Hippocampal formation (tissue), 2 donors: Measurements from ENCODE around the gene HOXB4.

ENCODE experiments used
- DNase-seq, 2 donors: peaks; one replicate each; lab custom pipeline; 2025; lab: John Stamatoyannopoulos, UW

Gene HOXB4

DNA sequence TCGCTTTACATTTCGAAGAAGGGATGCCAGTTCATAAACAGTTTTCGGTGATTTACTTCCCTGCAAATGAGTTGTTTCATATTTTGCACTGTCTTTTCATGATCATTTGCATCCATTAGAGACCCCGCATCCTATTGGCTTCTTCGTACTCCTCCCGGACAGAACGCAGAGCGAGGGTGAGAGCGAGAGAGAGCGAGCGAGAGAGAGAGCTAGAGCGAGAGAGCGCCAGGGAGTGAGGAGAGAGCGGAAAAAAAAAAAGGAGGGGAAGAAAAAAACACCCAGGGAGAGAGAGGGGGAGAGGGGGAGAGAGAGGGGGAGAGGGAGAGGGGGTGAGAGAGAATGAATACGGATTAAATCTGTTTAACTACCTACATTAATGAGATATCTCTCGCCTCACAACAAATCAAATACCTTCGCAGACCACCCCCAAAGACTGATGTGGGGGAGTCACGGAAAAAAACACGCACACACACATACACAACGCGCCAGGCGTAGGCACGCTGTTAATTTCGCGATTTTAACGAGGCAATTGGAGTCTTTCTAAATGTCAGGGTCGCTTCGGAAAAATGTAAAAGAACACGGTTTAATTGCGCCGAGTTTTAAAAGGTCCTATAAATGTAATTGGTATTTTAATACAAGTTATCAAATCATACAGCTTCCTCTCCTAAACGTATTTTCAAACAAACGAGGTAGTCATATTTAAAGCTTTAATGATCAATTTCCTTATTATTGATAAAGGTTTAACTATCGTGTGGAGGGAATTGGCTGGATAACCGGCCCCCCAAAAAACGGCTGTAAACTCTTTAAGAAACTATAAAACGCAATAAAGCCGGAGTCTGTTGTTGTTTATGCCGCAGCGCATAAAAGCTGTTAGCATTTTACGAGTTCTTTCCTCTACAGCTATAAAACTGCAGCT, 37.2 kb upstream of the HOXB4 start, which contains the start of gene HOXB8:
HOXB8 (minus strand) TSS at position 246 of the 916 bp plus-strand sequence. CDS start 588 bp downstream, outside the sequence.
- no peak for DNase-seq

DNA sequence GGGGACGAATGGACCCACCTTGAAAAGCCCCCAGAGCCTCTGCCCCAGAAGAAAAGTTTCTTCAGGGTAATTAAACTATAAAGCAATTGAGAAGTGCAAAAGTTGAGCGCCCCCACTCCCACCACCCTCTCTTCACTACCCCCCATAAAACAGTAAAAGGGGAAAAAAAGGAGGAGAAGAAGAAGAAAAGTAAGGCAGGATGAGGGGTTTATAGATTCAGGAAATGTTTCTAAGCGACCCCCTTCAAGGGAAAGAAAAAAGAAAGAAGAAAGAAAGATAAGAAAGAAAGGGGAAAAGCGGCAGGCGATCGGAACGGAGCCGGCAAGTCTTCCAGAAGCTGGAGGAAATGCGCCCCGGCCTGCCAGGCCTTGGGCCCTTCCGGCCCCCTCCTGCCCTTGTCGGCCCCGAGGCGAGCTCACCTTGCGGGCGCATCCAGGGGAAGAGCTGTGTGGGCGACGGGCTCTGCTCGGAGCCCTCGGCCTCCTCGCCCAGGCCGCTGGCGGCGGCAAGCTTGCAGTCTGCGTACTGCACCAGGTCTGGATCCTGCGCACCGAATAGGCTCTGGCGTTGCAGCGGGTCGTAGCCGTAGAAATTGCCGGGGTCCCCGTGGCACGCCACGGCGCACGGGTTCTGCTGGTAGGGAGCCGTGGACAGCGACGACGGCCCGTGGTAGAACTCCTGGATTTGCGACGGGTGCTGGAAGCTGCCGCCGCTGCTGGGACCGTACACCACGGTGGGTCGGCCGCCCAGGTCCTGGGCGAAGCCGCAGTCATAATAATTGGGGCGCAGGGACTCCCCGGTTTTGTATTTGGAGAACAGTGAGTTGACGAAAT, 35.9 kb upstream of the HOXB4 start:
- DNase-seq = no peak

DNA sequence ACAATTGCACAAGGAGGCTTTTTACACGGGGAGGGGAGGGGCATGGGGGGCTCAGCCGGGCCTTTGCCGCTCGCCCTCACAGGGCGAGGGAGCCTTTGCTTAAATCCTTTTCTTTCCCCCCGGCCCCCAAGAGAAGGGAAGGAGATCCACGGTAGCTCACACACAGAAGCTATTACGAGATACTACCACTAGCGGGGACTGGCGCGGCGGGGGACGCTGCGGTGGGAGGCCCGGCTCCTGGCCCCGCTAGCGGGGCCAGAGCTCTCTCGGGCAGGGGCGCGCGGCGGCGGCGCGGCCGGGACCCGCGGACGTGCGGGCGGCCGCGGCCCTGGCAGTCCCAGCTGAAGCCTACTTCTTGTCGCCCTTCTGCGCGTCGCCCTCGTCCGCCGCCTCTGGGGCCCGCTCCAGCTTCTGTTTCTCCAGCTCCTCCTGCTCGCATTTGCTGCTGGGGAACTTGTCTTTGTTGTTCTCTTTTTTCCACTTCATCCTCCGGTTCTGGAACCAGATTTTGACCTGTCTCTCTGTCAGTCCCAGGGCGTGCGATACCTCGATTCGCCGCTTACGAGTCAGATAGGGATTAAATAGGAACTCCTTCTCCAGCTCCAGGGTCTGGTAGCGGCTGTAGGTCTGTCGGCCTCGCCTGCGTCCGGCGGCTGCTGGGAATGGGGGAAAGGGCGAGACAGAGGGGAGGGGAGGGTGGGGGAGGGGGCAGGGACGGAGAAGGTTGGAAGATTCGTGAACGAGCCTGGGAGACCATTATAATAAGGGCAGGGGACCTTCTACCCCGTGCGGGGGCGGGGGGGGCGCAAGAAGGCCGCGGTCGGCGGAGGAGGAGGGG, 34.9 kb upstream of the HOXB4 start:
- no peak for DNase-seq

DNA sequence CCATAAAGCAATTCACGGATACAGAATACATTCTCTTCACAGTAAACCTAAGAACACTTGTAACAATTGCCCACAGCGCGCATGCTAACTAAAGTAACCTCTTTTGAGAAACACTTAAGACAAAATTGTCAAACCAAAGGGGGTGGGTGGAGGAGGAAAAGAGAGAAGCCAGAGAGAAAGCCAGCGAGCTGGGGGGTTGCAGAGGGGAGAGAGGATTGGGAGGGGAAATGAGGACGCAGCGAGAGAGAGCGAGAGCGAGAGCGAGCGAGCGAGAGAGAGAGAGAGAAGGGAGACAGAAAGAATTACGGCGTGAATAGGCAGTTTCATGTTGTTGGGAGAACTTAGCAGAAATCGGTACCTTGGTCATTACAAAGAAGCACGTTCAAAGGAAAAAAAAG, 34.3 kb upstream of the HOXB4 start:
- DNase-seq = no peak

DNA sequence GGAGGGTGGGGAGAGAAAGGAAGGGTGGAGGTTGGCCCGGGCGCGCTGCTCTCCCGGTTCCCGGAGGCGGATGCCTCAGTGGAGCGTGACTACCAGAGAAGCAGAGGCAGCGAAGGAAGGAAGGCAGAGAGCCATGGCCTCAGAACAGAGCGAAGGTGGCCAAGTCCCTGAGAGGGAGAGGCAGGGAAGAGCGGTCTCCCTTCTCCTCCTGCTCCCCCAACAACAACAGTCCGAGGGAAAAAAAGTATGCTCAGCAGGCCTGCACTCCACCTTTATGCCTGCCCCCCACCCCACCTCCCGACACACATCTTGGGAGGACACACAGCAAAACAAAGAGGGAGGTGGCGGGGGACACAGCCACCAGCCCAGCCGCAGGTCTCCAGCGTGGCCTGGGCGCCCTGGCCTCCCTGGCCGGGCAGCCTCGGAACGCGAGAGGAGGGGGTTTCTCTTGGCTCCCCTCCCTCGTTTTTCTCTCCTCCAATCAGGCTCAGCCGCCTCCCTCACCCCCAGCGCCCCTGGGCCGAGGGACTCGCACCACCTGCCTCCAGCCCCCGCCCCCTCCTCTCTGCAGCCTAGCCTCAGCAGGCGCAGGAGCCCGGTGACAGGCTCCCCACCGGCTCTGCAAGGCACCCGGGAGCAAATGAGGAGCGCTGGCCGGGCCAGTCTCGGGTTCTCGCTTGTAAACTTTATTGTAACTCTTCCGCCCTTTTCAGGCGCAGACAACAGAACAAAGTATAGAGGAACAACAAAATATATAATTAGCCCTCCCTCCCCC, 33.7 kb upstream of the HOXB4 start:
- no peak for DNase-seq

DNA sequence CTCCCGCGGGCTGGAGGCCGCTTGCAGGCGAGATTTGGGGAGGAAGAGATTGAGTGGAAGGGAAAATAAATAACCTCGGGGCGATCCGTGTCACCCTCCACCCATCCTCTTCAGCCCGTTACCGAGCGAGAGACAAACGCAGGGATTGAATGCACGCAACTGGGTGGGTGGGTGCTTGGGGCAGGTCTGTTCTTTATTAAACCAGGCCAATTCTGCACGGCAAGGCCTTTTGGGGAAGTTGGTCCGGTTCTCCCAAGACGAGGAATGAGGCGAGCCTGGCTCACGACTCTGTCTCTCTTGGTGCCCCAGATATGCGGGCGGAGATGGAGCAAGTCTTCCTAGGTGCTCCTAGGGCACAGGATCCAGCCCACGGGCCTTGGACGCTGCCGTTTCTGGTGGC, 33.1 kb upstream of the HOXB4 start:
- DNase-seq = no peak

DNA sequence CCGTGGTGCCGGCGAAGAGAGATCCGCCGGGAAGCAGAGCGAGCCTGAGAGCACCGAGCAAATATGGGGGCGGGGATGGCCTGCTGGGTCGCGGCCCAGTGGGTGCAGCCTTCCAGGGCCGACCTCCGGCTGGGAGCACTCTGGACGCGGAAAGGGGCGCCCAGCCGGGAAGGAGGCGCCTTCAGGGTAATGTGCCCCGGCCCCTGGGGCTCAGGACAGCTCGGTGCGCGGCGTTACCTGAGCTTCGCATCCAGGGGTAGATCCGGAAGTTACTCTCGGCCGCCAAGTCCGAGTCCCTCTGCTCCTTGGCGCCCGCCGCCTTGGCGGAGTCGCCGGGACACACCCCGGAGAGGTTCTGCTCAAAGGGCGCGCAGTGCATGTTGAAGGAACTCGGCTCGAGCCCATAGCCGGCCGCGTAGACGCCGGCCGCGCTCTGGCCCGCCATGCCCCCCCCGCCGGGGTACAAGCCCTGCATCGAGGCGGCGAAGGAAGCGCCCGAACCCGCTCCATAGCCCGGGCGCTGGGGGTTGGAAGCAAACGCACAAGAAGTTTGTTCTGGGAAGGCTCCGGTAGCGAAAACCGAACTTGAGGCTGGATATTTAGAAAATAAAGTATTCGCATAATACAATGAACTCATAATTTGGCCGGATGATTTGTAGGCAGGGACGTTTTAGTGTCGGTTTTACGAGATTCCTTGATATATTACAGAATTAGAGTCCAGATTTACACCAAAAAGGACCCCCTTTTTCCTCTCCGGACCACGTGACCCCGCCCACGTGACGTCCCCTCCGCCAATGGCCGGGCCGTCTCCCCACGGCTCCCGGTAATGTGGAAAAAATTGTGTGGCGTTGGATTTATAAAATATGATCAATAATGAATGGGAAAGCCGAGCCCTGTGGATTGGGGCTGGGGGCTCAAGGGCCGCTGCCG, 32.4 kb upstream of the HOXB4 start, which contains the start of gene HOXB7:
HOXB7 (minus strand) TSS at position 736 of the 930 bp plus-strand sequence; CDS start at position 637, 99 bp downstream.
- DNase-seq = no peak

DNA sequence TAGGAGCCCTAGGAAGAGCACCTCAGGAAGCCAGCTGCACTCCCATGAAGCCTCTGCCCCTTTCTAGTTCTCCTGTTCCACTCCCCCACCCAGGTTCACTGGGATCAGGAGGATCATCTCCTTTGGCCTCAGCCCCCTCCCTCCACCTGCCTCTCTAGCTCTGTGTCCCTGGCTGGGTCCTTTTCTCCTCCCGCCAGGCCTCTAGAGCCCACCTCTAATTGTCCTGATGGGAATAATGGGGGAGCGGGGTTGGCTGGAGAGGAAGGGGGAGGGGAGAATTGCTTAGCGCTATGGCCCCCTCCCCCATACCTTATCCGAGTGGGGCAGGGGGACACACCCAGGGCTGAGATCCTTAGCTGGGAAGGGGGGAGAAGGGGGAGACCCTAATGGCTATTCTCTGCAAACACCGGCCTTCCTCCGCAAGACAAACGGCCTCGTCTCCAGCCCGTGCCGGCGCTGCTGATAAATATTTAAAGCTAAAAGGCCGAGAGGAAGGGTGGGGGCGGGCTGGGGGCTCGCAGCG, 31.7 kb upstream of the HOXB4 start:
- no peak for DNase-seq

DNA sequence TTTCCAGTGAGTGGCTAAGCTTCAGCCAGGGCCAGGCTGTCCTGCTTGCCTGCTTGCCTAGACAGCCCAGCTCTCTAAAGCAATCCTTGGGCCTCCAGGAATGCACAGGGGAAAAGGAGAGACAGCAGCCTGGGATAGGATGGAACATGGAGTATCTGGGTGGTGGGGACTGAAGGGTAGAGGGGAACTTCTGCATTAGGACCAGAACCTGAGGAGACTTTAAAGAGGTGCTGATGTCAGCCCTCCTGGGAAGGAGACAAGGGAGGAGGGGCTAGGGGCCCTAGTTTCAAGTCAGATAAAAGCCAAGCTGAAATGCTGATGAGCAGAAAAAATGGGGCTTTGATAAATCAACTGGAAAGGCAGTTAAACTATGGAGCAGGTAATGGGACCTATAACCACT, 30.9 kb upstream of the HOXB4 start:
- no peak for DNase-seq

DNA sequence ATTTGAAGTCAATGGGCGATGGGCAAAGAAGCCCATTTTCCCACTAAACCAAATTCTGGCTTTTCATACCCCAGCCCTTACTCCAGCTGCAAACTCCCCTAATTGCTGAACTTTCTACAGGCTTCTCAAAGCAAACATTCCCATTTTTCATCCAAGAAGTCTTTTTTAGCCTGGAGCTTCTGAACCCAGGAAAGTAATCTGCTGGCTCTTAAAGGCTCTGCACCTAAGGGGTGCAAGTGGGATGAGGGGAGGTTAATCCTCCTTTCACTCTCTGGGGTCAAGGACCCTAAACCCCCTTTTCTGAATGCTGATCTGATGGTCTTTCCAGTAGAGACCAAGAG, 30.3 kb upstream of the HOXB4 start:
- no peak for DNase-seq

DNA sequence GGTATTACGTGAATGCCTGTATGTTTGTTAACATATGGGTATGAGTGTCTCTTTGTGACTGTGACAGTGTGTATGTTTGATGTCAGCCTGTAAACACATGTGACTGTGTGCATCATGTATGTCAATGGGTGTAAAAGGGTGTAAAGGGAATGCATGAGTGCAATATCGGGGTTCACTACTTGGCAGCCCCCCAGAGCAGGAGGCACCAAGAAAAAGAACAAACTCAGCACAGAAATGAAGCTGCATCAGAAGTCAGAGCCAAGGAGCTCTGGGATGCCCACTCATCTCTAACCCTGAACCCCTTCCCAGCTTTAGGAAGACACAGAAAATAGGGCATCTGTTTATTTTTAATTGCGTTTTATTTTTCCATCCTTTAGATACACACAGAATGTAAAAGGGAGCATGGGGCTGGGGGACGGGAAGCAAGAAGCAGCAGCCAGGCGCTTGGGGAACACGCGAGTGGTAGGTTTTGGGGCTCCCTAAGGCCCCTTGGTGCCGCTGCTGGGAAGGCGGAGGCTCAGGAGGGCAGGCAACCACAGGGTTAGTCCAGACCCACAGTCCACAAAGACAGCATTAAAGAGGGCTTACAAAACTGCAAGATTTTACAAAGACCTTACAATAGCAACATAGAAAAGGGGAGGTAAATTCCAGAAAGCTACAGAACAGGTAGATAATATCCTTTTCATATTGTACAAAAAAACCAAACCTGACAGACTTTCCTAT, 28.9 kb upstream of the HOXB4 start:
- DNase-seq = no peak

DNA sequence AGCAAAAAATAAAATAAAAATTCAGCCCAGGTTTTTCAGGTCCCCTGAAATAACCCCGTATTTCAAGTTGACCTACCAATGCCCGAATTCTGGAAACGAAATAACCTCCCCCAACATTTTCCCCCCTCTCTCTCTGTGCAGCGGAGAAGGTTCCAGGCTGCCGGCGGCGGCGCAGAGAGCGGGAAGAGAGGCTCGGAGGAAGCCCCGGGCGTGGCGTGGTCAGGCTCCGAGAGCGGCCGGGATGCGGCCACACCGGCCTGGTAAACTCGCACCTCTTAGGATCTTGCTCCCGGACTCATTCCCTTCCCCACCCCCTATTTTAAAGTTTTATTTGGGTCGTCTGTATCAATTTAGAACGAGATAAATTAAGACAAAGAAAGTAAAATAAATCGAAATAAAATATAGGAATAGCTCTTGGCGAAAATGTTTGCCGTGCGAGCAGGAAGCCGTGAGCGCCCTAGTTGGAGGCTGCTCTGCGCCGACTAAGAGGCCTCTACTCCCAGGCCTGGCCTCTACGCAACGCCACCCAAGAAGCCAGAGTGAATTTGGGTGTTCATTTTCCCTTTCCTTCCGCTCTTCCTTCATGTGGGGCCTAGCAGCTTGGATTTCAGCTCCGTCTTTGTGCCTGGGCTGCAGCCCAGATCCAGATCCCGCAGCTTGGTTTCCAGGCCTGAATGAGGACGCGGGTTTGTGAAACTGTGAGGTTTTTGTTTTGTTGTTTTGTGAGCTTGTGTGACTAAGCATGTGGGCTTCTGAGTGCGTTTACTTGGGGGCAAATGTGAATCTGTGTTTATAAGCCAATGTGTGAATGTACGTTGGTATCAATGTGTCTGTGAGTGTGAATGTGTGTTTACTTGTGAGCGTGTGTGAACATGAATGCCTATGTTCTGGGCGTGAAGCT, 28.1 kb upstream of the HOXB4 start:
- no peak for DNase-seq

DNA sequence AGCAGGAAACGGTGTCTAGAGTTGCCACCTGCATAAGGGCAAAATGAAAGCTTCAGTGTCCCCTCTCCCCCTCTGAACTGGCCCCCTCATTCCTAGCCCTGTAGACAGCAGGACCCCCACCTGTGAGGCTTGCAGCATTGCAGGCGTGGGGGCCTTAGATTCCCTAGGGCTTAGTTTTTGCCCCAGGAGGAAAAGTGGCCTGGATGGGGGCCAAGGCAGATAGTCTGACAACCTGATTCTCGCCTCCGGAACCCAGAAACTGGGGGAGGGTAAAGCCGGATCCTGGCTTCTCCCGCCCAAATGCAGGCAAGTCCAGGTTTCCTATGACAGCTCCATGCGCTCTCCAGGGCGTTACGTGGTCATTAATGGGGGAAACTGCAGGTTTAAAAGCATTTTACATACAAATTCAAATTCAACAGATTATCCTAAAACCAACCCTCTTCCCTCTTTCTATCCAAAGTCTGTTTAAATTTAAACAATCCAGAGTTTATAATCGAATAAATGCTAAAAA, 27.3 kb upstream of the HOXB4 start:
- DNase-seq = no peak

DNA sequence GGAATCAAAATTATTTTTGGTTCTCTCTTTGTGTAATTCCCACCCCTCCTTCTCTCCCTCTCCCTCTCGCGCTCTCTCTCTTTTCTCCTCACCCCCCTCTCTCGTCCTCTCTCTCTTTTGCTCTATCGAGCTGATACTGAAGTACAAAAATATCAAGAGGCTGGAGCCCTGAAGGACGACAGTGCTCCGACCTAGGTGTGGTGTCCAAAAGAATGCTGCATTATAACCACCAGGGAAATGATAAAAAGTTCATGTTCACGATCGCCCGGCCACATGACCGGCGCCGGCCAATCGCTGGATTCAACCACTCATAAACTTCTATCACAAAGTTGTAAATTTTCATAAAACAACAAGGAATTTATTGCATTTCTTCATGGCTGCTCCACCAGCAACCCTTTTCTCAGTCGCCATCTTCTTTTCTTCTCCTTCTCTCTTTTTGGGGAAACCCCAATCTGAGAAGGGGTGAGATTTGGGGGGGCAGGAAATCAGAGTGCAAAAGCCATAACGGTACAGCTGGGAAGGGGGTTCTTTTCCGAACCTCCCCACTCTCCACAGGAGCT, 26.7 kb upstream of the HOXB4 start, which contains the start of gene HOXB6:
HOXB6 (minus strand) TSS at position 217 of the 560 bp plus-strand sequence. CDS start 6,836 bp downstream, outside the sequence.
- DNase-seq = no peak

DNA sequence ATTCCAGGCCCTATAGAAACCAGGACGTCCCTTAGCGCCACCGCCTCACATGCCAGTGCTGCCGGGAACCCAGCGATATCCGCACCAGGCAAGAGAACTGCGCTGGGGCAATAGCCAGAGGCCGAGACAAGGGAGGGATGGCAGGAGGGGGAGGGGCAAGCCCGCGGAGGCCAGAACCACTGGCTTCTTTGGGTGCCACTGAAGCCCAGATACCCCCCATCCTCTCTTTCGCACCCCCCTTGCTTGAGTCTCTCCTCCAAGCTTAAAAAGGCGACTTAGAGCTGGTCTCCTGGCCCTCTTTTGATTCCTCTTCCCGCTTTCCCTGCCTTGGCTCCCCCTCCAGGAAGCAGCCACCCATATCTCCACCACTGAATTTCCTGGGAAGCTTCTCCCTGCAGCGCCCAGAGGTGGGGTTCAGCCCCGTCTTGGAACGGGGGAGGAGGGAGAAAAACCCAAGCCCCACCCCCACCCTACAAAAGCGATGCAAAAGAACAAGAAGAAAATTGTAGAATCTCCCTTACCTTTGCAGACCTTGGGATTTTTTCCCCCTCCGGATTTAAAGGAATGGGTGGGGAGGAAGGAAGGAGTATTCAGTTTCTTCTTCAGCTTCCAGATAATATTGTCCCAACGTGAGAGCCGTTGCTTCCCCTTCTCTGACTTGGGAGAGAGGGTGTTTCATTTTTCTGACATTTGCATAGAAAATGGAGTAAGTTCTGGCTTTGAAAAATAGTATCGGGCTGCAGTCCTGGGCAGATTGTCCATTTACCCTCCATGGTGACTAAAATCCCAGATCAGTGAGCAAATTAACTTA, 26.0 kb upstream of the HOXB4 start:
- DNase-seq = no peak
